Activated T-helper 1 cell treated with Interleukin-2 at 50 U/mL for 16 hours (primary cell): ENCODE data around the gene FANCE.

Source experiments
- DNase-seq: peaks from one replicate; pipeline ENCODE4 v3.0.0-alpha.2; 2020; ENCODE audit warnings: low read depth

Gene FANCE

DNA sequence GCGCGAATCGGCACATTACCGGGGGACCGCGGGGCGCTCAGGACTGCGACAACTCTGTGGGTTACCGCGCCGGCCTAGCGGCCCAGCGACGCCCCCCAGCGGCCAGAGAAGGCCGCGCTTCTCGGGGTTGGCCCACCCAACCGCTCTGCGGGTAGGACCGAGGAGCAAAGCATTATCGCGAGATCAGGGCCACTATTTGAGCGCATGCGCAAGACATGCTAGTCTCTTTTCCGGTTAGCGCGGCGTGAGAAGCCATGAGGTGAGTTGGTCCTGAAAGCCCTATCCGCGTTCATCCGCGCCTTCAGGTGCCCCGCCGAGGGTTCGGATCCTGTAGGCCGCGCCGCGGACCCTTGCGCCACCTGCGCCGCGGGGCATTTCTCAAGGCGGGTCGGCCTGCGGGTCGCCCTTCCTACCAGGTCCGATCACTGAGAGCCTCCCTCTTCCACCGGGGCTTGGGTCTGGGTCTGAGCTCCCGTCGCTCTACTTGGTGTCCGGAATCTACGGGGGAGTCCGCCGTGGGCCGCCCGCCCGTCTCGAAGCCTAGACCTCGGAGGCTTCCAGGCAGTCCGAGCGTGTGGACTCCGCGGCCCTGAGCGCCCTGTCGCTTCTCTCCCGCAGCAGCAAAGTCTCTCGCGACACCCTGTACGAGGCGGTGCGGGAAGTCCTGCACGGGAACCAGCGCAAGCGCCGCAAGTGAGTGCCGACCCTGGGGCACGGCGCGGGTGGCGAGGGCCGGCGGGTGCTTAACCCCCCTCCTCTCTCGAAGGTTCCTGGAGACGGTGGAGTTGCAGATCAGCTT lies 16.2 kb downstream of the FANCE start, which contains the start of gene RPL10A:
TSS of gene RPL10A (plus strand) at position 221 of the 799 bp plus-strand sequence. CDS start at position 255, 34 bp downstream.
- peak; percentile 94 for DNase-seq

DNA sequence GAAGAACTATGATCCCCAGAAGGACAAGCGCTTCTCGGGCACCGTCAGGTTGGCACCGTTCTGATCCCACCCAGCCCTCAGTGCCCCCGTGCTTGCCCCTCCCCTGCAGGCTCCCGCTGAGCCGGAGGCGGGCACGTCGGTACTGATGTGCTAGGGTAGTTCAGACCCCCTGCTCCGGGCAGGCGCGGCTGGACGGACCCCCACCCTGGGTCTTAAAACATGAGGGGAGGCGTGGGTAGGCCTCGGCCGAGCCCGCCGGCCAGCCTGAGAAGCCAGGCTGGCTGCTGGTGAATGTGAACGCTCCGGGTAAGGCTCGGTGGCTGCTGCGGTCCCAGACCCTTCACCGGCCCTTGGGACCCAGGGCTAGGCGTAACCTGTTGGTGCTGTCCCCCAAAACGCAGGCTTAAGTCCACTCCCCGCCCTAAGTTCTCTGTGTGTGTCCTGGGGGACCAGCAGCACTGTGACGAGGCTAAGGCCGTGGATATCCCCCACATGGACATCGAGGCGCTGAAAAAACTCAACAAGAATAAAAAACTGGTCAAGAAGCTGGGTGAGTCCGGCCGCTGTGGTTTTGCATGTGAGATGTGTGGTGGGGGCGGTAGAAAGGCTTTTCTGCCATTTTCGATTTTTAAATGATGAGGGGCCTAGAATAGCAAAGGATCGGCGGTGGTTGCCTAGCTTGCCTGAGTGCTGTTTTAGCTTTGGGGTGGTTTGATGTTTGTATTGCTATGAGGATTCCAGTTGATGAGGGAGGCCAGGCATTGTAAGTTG lies 17.0 kb downstream of the FANCE start:
- DNase-seq: no peak

DNA sequence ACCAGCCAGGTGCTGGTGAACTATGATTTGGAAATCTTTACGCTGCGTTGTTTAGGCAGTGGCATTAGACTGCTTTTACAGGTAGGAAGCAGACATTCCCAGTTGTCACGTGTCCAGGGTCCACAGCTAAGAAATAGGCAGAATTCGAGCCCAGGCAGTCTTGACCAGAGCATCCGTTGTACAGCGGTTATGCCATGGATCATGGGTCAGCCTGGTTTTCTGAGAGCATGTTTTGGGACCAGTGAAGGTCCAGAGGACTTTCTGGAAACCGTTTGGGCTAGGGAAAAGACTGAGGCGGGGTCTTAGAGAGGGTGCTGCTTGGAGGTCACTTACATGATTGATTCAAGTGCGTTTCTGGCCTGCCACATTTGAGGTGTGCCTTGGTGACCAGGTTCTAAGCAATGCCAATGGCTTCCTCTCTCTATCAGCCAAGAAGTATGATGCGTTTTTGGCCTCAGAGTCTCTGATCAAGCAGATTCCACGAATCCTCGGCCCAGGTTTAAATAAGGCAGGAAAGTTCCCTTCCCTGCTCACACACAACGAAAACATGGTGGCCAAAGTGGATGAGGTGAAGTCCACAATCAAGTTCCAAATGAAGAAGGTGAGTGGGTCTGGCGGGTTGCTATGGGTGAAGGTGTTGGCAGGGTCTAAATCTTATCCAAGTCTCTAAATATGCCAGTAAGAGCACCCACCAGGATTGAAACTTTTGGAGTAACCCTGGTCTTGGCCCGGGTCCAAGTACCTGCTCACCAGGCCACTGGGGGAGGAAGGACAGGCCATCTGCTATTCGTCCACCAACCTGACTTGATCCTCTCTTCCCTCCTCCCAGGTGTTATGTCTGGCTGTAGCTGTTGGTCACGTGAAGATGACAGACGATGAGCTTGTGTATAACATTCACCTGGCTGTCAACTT lies 17.9 kb downstream of the FANCE start:
- no peak for DNase-seq

DNA sequence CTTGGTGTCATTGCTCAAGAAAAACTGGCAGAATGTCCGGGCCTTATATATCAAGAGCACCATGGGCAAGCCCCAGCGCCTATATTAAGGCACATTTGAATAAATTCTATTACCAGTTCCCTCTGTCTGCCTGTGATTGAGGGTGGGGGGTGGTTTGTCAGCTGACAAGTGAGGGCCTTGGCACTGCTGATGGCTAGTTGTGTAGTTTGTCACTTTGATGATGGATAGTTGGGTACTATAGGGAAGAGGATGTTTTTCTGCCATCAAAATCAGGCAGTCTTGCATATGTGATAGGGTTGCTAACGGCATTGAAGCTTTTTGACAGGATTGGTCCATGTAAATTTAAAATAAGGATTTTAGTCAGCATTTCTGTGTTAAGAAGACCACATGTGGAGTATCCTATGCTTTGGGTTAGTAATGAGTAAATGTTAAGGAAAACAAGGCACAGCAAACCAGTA lies 18.6 kb downstream of the FANCE start:
- DNase-seq: no peak

DNA sequence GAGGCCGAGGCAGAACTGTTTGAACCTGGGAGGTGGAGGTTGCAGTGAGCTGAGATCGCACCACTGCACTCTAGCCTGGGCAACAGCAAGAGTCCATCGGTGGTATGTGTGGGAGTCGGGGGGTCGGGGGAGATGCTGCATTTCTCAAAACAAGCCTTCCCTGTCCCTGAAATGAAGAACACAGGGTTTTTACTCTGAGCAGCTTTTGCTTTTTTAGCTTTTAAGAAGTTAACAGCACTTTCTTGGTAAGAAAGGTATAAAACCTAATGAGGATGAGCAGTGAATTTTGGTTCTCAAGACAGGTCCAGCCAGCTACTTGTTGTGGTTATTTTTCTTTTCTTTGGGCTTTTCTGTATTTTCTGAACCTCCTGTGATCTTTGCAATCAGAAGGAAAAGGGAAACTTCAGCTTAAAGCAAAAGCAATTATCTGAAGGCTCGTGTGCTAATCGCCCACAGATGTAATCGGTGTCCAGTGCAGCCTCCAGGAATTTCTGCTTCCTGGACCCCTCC lies 19.8 kb downstream of the FANCE start:
- DNase-seq: no peak

DNA sequence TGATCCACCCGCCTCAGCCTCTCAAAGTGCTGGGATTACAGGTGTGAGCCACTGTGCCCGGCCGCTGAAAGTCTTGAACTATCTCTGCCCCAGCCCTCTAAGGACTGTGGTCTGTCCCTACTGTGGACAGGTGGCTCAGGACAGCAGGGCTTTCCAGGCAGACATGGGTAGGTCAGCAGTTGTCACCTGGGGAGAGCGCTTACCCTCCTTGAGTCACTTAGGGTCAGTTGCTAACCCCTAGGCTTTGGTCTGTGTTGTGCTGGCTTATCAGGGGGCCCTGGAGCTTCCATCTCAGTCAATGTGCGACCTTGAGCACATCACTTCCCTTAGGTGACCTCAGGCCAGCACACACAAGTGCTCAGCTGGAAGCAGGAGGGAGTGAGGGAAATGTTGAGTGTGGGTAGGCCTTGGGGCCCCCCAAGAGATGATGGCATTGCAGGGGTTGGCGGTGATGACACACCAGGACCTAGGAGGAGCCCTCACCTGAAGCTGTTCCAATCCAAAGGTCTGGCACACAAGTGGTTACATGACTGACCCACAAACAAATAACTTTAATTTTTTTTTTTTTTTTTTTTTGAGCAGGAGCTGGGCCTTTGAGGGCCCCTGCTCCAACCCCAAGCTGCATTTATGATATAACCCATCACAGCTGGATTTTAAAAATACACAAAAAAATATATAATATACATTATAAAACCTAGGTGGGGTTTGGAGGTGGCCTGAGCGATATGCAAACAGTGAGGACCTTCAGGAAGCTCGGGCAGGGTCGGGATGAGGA lies 21.1 kb downstream of the FANCE start:
- DNase-seq: no peak

DNA sequence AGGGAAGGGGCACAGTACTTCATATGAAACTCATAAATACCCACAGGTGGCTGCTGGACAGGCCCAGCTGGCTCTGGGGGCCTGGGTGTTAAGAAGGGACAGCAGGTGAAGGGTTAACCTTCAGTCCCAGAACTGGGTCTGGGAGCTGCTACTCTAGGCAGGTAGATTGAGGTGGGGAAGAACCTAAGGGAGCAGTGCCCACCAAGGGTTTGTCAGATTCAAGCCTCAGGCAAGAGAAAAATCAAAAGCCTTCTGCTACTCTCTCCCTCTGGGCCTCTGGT lies 21.7 kb downstream of the FANCE start:
- no peak for DNase-seq

DNA sequence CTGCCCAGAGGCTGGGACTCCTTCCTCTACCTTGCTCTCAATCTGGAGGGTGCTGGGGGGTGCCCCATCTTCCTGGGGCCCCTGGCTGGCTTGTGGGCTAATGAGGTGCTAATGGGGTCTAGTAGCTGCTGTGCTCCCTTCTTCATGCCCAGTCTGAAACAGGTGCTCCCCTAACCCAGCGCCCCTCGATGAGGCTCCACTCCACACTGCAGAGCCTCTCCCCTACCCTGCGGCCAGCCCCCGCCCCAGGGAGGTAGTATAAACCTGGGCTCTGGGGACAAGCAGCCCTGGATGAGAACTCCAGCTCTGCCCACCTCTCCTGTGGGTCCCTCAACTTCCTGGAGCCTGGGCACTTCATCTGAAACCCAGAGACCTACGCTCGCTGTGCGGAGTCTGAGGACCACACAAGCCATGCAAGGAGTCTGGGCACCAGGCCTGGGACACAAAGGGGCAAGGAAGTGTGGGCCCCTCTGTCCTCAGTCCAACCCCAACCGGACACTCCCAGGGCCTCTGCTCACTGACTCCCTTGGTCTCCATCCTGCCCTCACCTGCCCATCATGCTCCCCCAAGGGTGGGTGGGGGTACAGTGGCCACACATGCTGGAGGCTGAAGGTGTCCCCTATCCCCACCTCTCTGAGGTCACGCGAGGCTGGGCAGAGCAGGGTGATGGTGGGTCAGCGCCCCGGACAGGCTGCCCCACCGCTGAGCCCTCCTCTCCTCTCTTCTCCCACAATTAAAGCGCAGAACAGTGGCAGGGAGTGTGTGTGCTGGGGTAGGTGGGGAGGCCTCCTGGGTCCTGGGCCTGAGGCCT lies 22.2 kb downstream of the FANCE start:
- DNase-seq: no peak

DNA sequence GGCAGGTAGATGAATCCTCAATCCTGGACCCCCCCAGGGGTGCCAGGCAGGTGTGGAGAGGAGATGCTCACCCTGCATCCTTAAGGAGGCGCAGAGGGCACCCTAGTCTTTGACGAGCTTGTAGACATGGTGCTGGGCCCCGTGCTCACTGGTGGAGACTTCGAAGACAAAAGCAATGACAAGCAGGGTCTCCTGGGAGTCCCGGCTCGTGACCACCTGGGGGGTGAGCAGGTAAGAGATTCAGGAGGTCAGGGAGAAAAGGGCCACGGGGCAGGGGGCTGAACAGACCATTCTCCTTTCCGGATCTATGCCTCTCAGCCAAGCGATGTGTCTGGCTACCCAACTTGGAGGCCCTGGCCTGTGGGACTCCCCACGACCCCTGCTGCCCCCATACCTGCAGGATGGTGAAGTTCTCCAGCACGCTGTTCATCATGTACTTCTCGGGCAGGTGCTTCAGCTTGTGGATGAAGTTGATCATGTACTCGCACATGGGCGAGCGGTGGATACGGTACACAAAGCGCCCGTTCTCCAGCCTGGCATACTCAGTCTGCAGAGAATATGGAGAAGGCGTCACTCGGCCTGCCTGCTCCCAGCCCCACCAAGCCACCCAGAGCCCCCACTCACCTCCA lies 22.9 kb downstream of the FANCE start:
- no peak for DNase-seq

DNA sequence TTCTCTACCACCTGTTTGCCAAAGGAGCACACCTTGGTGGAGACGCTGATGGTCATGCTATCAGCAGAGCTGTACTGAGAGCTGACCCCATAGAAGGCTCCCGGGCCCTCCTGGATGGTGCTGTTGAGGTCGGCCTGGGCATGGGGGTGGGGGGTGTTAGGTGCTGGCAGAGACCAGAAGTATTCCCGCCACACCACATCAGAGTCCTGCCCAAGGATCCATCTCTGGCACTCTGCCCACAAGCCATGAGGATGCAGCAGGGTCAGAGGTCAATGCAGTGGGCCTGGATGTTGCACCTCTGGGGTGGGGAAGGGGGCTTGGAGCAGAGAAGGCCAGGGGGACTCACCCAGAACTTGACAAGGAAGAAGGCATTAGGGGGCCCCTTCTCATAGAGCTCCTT lies 23.4 kb downstream of the FANCE start:
- no peak for DNase-seq

DNA sequence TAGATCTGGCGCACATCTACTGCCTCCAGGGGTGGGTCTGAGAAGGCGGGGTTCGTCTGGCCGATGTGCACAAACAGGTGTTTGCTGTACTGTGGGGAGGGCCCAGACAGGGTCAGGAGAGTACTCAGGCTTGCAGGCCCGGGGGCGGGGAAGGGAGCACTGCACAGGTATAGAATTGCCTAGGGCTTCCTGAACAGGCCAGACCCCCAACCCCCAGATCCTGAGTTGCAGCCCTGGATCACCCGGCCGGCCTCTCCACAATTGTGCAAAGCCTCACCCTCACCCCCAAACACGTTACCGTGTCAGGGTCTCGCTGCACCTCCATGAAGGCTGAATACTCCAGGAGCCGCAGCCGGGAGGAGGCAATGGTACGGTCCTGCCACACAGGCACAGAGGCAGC lies 23.9 kb downstream of the FANCE start:
- DNase-seq: no peak

DNA sequence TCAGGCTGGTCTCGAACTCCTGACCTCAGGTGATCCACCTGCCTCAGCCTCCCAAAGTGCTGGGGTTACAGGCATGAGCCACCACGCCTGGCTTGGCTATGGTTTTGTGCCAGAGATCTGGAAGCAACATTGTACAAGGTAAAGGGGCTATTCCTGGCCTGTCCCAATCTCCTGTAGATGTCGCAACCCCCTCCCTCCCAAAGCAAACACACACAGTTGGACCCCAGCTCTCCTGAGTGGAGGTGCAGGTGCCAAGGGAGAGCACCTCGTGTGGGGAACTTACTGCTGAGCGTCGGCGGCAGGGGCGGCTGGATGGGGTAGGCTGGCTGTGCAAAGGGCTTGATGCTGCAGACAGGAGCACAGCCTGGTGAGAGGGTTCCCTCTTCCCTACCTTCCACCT lies 24.9 kb downstream of the FANCE start:
- DNase-seq: no peak

DNA sequence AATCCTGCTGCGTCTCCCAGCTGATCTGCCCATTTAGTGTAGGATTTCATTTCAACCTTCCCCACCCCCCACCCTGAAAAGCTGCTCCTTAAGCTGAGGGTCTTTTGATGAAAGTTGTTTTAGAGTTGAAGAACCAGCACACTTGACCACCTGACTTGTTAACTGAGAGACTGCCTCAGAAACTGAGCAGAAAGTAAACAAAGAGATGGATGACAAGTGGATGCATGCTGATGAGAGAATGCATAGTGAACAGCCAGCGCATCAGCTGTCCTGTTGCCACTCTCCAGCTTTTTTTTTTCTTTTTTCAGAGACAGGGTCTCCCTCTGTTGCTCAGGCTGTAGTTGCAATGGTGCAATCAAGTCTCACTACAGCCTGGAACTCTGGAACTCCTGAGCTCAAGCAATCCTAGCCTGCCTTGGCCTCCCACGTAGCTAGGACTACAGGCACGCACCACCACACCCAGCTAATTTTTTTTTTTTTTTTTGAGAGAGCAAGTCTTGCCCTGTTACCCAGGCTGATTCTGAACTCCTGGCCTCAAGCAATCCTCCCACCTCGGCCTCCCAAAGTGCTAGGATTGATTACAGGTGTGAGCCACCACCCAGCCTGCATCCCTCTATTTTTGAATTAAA lies 25.5 kb downstream of the FANCE start:
- DNase-seq: no peak

DNA sequence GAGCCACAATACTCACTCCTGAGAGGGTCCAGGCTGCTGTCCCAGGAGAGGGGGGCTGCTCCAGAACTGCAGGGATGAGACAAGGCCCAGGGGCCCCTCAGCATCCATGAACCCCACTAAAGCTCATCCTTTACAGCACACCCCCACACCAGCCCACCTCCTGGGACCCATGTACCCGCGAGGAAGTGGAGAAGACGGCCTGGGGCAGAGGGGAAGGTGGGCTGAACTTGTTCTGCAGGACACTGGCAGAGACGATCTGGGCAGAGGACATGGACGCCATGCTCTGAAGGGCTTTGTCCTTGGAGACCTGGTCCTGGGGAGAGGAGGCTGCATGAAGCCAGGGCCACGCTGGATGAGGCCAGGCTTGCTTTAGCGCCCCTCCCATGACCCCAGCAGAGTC lies 26.1 kb downstream of the FANCE start:
- no peak for DNase-seq

DNA sequence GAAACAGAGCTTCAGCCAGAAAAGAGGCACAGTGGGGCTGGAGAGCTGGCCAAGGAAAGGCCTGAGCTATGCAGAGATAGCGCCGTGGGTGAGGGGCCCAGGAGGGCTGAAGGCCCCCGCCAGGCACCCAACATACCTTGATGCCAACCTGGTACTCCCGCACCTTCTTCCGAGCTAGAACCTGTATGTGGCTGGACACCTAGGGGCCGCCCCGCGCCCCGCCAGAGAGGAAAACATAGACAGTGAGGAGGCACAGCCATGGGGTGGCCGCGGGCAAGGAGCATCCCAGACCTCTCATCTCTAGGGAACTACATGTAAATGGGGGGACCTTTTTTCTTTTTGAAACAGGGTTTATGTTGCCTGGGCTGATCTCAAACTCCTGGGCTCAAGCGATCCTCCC lies 28.0 kb downstream of the FANCE start:
- no peak for DNase-seq

DNA sequence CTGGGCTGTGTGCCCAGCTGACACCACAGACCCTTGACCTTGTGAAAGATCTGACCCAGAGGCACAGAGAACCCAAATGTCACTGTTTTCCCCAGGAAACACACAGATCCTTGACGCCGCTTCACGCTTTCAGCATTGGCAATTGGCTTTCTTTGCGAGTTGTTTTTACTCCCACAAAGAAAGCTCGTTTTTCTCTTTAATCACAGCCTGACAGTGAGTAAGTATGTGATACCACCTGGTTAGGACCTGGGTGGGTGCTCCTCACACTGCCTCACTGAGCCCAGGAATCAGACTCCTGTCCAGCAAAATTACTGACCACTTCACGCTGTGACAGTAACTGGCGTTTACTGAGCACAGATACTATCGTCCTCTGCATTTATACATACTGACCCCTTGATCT lies 29.1 kb downstream of the FANCE start:
- DNase-seq: no peak

DNA sequence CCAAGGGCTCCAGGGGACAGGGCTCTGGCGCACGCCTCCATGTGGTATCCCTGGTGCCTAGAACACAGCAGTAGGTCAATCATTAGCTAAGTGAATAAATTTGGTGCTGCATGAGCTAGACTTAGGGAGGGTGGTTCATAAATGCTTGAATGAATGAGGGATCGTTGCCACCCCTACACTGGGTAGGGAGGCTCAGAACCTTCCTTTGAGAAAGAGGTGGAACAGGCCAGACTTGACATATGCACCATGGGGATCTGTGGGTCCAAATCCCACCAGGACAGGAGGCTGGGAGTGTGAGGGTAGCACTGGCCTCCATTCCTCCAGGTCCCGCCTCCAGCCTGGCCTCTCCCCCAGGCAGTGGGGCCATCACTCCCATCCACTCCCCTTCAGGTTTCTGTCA lies 30.9 kb downstream of the FANCE start:
- no peak for DNase-seq

DNA sequence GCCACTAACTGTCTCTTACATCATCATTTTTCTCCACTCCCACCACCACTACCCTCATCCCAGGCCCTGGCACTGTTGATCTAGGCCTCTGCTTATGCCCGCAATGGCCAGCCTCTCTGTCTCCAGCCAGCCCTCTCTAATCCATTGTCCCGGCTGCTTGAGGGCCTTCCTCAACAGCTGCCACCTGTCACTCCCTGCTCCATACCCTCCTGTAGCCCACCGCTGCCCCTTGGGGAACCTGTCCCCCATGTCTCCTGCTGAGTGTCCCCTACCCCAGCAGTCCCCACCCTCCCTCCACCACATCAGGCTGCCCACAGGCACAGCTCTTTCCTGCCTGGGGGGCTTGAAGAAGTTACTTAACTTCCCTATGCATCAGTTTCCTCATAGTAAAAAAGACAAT lies 31.4 kb downstream of the FANCE start:
- no peak for DNase-seq

DNA sequence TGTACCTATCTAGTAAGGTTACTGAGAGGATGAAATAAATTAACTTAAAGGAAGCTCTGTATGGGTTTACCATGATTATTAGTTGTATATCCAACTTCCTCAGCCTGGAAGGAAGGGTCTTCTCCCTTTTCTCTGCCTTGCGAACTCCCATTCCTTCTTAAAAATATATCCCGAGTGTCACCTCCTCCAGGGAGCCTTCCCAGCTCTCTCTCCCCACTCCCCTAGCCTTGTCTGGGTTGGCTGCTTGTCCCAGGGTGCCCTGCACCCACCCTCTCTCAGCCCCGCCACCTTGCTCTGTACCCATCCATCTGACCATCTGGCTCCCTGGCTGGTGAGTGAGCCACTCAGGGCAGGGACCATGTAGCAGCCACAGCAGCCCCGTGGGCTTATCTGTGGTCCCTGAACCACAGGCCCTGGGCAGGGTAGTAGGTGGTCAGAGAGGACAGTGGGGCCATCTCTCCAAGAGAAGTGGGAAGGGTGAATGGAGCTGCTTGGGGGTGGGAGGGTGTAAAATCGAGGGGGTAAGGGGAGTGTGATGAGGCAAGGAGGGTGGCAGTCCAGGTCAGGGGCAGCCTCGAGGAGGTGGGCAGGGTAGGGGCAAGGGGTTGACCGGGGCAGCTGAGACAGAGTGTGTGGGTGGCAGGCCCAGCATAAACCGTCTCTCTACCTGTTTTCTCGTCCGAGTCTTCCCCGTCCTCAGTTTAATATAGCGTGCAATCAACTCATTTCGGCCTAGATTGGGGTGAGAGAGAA lies 31.9 kb downstream of the FANCE start:
- no peak for DNase-seq
